Measurements from ENCODE around the gene SORCS1.
"Not testable (repeated sequence)": the region's sequence is repeated elsewhere in the genome, so short reads cannot be mapped to it uniquely, and the experiment has no call there.

SORCS1 gene

GRCh38 chr10:106947643-106948042, 216.9 kb downstream of the SORCS1 start:
- DNase-seq (ENCODE audit: low read depth), result no peak

- no peak for DNase-seq (ENCODE audit: low read depth)
These were observed 222.4 kb downstream of the SORCS1 start for GRCh38 chr10:106942035-106942662.

GRCh38 chr10:106941297-106942034, 223.0 kb downstream of the SORCS1 start:
- no peak for DNase-seq (ENCODE audit: low read depth)

- no peak for DNase-seq (ENCODE audit: low read depth)
These were observed 226.0 kb downstream of the SORCS1 start for GRCh38 chr10:106938513-106938912.

- no peak for DNase-seq (ENCODE audit: low read depth)
These were observed 228.5 kb downstream of the SORCS1 start for GRCh38 chr10:106935978-106936451.

GRCh38 chr10:106931853-106932249, 232.7 kb downstream of the SORCS1 start:
- DNase-seq (ENCODE audit: low read depth), result no peak

GRCh38 chr10:106931159-106931852, 233.2 kb downstream of the SORCS1 start:
- no peak for DNase-seq (ENCODE audit: low read depth)

- no peak for DNase-seq (ENCODE audit: low read depth)
These were observed 233.8 kb downstream of the SORCS1 start for GRCh38 chr10:106930751-106931150.

GRCh38 chr10:106929291-106929895, 235.1 kb downstream of the SORCS1 start:
- DNase-seq (ENCODE audit: low read depth), result no peak

GRCh38 chr10:106928151-106928550, 236.4 kb downstream of the SORCS1 start:
- not testable (repeated sequence) for DNase-seq (ENCODE audit: low read depth)

GRCh38 chr10:106925191-106925590, 239.3 kb downstream of the SORCS1 start:
- DNase-seq (ENCODE audit: low read depth), result no peak

GRCh38 chr10:106920538-106920937, 244.0 kb downstream of the SORCS1 start:
- DNase-seq (ENCODE audit: low read depth), result no peak

GRCh38 chr10:106919871-106920282, 244.6 kb downstream of the SORCS1 start:
- DNase-seq (ENCODE audit: low read depth), result no peak

- DNase-seq (ENCODE audit: low read depth), result no peak
These were observed 247.0 kb downstream of the SORCS1 start for GRCh38 chr10:106917452-106918055.

- DNase-seq (ENCODE audit: low read depth), result no peak
These were observed 250.5 kb downstream of the SORCS1 start for GRCh38 chr10:106914016-106914415.

- no peak for DNase-seq (ENCODE audit: low read depth)
These were observed 251.2 kb downstream of the SORCS1 start for GRCh38 chr10:106913348-106913747.

GRCh38 chr10:106911096-106911495, 253.4 kb downstream of the SORCS1 start:
- no peak for DNase-seq (ENCODE audit: low read depth)

GRCh38 chr10:106910666-106911065, 253.8 kb downstream of the SORCS1 start:
- no peak for DNase-seq (ENCODE audit: low read depth)

GRCh38 chr10:106908225-106908624, 256.3 kb downstream of the SORCS1 start:
- no peak for DNase-seq (ENCODE audit: low read depth)

GRCh38 chr10:106904209-106904608, 260.3 kb downstream of the SORCS1 start:
- no peak for DNase-seq (ENCODE audit: low read depth)

GRCh38 chr10:106903180-106903579, 261.3 kb downstream of the SORCS1 start:
- DNase-seq (ENCODE audit: low read depth), result no peak

GRCh38 chr10:106900016-106900652, 264.4 kb downstream of the SORCS1 start:
- no peak for DNase-seq (ENCODE audit: low read depth)
